Neural progenitor cell (in vitro differentiated cells): Measurements from ENCODE around the gene ZCCHC7.

Source experiments
- EZH2 ChIP-seq: fragments of 200-600 bp; sonication (generic); IDR thresholded peaks from 2 replicates; pipeline ENCODE4 v1.6.1; 2017; ENCODE audit warnings: antibody characterized with exemption, mild to moderate bottlenecking, moderate library complexity
- TF ChIP-seq, protein P1 (sequence below): fragments of 200-600 bp; sonication (generic); IDR thresholded peaks from 2 replicates; pipeline ENCODE4 v1.5.1; 2017; ENCODE audit warnings: antibody characterized with exemption, mild to moderate bottlenecking

DNA sequence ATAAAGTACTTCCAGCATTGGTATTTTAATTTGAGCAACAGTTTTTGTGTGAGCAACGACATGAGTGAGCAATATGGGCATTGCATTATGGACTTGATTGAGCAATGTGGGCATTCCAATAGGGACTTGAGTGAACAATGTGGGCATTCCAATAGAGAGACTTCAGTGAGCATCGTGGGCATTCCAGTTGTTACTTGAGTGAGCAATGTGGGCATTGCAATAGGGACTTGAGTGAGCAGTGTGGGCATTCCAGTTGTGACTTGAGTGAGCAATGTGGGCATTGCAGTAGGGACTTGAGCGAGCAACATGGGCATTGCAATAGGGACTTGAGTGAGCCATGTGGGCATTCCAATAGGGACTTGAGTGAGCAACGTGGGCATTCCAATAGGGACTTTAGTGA lies 52.2 kb downstream of the ZCCHC7 start:
- TF ChIP-seq, protein P1, sequence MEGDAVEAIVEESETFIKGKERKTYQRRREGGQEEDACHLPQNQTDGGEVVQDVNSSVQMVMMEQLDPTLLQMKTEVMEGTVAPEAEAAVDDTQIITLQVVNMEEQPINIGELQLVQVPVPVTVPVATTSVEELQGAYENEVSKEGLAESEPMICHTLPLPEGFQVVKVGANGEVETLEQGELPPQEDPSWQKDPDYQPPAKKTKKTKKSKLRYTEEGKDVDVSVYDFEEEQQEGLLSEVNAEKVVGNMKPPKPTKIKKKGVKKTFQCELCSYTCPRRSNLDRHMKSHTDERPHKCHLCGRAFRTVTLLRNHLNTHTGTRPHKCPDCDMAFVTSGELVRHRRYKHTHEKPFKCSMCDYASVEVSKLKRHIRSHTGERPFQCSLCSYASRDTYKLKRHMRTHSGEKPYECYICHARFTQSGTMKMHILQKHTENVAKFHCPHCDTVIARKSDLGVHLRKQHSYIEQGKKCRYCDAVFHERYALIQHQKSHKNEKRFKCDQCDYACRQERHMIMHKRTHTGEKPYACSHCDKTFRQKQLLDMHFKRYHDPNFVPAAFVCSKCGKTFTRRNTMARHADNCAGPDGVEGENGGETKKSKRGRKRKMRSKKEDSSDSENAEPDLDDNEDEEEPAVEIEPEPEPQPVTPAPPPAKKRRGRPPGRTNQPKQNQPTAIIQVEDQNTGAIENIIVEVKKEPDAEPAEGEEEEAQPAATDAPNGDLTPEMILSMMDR = no peak
- TF ChIP-seq EZH2 = no peak
